GM19397 (cell line): ENCODE measurements around the gene SLC4A5.
"Not testable (repeated sequence)": the region's sequence is repeated elsewhere in the genome, so short reads cannot be mapped to it uniquely, and the experiment has no call there.

Source experiments
- ATAC-seq: cut with Tn5 transposase; IDR thresholded peaks from one replicate; pipeline ENCODE4 v1.9.1; 2021; ENCODE audit warnings: mild to moderate bottlenecking, moderate library complexity; ENCODE audit not compliant: unreplicated experiment

The SLC4A5 gene

DNA sequence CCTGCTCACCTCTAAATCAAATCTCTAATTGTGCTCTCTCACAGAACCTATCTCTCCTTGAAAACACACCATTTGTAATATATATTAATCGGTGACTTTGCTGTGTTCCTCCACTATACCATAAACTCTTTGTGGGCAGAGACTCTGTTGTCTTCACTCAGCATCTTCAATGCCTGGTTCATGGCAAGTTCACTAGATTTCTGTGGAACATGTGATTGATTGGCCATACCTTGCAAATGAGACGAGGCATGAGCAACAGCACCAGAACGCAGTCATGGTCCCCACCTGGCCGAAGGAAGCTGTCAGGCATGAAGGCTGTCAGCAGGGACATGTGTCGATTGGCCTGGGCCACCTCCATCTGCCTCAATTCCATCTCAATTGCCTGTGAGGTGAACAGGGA lies 25.3 kb upstream of the SLC4A5 start:
- no peak for ATAC-seq

GRCh38 chr2:74367789-74368188 lies 24.6 kb upstream of the SLC4A5 start:
- no peak for ATAC-seq

- no peak for ATAC-seq
Measured at GRCh38 chr2:74366036-74366435, 22.8 kb upstream of the SLC4A5 start.

- ATAC-seq: no peak
Measured at GRCh38 chr2:74364533-74365505, 21.6 kb upstream of the SLC4A5 start.

GRCh38 chr2:74361327-74361726 lies 18.1 kb upstream of the SLC4A5 start:
- no peak for ATAC-seq

DNA sequence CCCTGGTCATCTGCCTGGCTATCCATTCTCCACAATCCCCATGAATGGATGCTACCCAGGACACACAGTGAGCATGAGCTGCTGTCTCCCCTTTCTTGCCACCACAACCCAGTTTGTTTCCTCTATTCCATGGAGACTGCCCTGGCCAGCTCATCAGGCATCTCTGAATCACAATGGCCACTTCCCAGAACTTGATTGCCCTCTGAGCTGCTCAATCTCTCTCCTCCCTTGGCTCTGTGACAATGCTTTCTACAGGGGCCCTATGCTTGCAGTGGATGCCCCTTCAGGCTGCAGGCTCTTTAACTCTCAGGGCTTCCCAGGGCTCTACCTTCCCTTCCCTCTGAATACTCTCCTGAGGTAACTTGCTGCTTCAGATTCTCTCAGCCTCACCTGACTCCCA lies 14.4 kb upstream of the SLC4A5 start:
- no peak for ATAC-seq

DNA sequence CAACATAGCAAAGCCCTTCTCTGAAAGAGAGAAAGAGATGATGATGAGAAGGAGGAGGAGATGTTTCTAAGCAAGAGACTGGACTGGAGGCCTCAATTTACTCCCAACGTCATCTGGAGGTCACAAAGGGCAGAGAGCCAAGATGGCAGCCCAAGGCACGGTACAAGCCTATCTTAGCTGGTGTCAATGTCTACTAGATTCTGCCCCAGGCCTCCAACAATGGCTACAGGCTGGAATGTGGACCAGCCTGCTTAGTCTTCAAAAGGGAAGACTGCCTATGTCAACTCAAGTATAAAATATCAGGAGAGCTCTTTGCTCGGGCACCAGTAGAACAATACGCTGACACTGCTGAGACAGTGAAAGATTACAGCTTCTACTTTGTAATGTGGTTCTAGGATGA lies 6.7 kb upstream of the SLC4A5 start:
- ATAC-seq: no peak

GRCh38 chr2:74347742-74348141 lies 4.5 kb upstream of the SLC4A5 start:
- ATAC-seq: no peak

DNA sequence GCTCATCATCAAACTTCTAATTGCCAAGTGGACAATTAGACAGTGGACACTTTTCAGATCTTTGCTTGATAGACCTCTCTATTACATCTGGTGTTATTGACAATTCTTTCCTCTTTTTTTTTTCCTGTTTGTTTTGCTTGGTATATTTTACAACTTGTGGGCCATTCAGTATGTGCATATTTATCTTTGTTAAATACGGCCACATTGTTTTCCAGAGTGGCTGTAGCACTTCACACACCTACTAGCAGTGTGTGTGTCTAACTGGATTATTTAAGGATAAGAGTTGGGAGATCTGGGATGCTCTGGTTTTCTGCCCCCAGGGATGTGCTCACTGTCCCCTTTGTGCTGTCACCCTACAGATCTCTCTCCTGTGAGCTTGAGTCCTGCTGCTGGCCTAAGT lies 4.1 kb upstream of the SLC4A5 start:
- no peak for ATAC-seq

DNA sequence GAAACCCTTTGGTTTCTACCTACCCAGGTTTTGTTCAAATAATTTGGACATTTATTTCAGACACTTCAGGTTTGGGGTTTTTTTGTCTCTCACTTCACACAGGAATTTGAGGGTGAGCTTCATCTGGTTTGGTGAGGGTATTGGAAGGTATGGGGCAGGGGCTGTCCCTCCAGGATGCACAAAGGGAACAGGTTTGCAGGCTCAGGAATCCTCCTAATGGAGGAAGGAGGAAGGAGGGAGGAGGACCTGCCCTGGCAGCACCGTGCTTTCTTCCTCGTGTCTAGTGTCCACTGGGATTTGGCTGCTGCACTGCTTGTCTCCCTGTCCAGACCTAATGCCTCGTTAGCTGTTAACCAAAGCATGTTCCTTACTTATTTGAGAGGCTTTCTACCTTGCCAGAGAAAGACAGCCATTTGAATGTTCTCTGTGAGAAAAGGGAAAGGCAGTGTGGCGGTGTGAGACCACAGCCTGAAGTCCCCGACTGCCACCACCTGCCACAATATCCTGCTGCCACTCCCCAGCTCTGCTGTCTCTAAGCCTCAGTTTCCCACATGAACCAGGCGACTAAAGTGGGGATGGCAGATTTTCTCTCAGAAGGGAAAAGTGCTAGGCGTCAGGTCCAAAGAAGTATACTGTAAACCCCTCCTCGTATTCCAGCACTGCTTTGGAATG lies 2.2 kb upstream of the SLC4A5 start:
- no peak for ATAC-seq

DNA sequence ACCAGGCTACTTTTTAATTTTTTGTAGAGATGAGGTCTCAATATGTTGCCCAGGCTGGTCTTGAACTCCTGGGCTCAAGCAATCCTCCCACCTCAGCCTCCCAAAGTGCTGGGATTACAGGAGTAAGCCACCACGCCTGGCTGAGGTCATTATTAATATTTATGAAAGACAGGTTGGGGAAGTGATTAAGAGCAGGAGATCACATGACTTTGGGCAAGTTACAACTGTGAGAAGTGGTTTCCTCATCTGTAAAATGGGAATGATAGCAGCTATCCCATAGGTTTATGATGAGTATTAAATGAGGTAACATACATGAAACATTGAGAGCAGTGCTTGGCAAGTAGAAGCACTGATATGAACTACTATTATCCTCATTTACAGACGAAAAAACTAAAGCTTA lies 7.0 kb downstream of the SLC4A5 start:
- not testable (repeated sequence) for ATAC-seq

- ATAC-seq: no peak
Measured at GRCh38 chr2:74334931-74335333, 8.3 kb downstream of the SLC4A5 start.

DNA sequence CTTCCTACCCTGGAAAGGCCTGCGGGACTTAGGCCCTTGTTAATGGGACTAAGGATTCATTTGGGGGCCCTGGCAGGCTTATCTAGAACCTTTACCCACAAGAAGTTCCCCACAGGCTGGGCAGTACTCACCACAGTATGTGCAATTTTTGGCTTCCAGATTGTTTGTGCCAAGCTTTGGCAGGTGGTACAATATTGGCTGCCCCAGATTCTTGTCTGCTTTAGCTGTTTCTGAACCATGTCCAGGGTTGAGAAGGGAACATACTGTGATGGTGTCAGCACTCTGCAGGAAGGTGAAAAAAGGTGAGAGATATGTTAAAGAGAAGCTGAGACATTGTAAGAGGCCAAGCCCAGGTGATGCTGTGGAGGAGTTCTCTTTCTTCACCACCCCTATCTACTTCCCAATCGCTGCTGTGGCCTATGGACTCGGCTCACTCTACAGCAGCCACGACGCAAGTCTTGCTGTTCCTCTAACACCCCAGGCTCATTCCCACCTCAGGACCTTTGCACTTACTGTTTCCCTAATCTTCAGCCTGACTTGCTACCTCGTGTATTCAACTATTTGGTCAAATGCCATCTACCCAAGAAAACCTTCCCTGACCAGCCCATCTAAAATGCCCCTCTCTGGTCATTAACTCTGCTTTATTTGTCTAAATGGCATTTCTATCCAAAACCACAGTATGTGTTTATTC lies 9.2 kb downstream of the SLC4A5 start:
- no peak for ATAC-seq

- ATAC-seq: no peak
Measured at GRCh38 chr2:74333175-74333574, 10.0 kb downstream of the SLC4A5 start.

GRCh38 chr2:74332550-74333174 lies 10.6 kb downstream of the SLC4A5 start:
- no peak for ATAC-seq

DNA sequence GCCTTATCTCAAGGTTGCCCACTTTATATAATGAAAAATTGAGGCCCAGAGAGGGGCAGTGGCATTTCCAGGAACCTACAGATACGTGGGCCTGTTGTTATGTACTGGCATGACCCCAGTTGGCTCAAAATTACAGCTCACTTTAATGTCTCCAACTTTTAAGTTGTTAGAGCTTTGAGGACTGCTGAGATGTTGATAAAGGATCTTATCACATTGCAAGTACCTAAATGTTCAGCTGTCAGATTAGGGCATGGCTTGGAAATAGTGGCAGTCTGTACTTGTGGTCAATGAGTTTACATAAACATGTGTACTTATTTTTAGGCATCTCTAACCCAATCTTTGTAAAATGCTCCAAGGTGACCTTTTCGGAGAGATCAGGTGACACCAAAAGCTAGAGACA lies 14.6 kb downstream of the SLC4A5 start:
- no peak for ATAC-seq

- no peak for ATAC-seq
Measured at GRCh38 chr2:74328074-74328473, 15.1 kb downstream of the SLC4A5 start.

DNA sequence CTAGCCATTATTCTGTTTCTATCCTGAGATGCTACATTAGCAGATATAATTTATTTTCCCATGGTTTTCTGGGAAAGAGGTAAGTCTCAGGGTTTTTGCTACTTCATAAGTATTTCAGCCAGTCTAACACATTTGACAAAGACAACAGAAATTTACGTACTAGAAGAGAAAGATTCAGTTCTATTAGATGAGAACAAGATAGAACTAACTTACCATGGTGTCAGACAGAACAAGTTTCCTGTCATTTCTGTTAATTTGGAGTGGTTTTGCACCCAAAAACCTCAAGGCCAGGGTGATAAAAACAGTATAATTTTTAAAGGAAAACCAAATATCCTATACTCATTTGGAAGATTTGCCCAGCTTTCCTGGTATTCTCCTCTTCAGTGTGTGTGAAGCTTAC lies 15.6 kb downstream of the SLC4A5 start:
- no peak for ATAC-seq

DNA sequence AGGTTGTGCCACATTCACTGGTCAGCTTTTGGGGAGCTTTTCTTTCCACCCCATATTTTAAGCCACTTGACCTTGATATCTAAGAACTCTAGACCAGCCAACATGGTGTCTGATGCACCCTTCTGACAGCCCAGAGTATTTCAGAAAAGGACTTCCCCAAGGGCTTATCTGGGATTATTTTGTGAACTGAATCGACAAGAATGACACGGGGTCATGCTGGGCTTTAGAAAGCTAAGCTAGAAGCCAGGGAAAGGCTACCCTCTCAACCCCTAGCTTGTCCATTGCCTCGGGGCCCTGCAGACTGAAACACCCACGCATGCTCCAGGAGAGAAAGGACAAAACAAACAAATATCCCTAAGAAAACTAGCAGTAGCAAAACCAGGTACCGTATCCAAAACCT lies 16.0 kb downstream of the SLC4A5 start:
- ATAC-seq: no peak

DNA sequence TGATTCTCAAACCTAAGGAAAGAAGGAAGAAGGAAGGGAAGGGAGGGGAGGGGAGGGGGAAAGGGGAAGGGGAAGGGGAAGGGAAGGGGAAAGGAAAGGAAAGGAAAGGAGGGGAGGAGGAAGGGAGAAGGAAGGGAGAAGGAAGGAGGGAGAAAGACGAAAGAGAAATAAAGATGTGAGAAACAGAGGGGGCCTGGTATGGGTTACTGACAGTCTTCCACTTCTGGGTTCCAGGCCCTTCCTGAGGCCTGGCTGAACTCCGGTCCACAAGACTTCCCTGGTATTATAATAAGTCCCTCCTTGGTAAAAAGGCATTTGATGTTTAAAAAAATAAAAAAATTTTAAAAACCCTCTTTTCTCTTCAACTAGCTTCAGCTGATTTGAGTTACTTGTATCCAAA lies 17.4 kb downstream of the SLC4A5 start:
- ATAC-seq: no peak

DNA sequence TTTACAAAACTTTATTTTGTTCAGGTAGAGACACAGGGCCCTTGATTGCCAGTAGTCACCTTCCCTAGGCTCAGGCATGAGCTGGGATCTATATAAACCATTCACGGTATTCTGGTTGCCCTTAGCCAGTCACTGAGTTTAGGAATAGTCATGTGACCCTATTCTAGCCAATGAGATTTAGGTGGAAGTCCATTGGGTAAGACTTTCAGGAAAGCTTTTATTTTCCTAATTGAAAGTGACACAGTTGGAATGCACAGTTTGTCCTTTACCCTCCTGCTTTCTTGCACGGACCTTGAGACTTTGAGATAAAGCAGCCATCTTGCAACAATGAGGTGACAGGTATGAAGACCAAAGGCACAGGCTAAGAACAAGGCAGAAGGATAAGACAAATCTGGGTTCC lies 21.5 kb downstream of the SLC4A5 start:
- ATAC-seq: no peak
